ENCODE measurements around the gene BHLHE23.

BHLHE23 gene

GRCh38 chr20:62958388-62959100 lies 48.2 kb downstream of the BHLHE23 start:
- no peak for DNase-seq

- no peak for DNase-seq
Measured at GRCh38 chr20:62957136-62958117, 49.3 kb downstream of the BHLHE23 start.

- no peak for DNase-seq
Measured at GRCh38 chr20:62956387-62957135, 50.2 kb downstream of the BHLHE23 start.
